ENCODE data around the gene TM6SF1. TPM values are rescaled to one million over a fixed set of nuclear protein-coding genes. Genes with fewer than 3 reads are reported as not detected.
A peak's percentile ranks its signal among the peaks of the same experiment; 100 is the strongest.
"Not testable (repeated sequence)": the region's sequence is repeated elsewhere in the genome, so short reads cannot be mapped to it uniquely, and the experiment has no call there.

Gene TM6SF1
- total RNA-seq, 2 experiments from 2014 or later: not detected

- no peak overlapping the region for H3K4me3 ChIP-seq (ENCODE audit: low read length)
- no peaks in the 10 kb centered on the region for H3K4me1 ChIP-seq (ENCODE audit: insufficient read depth, low read length)
- H3K9me3 Mint-ChIP-seq: no peaks in the 10 kb centered on the region
- DNase-seq (no peak), ATAC-seq (ENCODE audit: poor library complexity) (no peak)
- TF ChIP-seq CTCF (IDR thresholded peaks at IDR 0.05): no peak
- no peaks in the 10 kb centered on the region for H3K36me3 Mint-ChIP-seq (ENCODE audit: low read depth)
- H3K9me3 ChIP-seq (ENCODE audit: control insufficient read depth in 1 of 2, insufficient read depth in 1 of 2, low read length in 2 of 2): no peaks in the 10 kb centered on the region
- H3K27ac ChIP-seq (ENCODE audit: low read depth in 1 of 2, low read length in 2 of 2): no peak overlapping the region
- peaks cover 7% of the 10 kb centered on the region for H3K27me3 Mint-ChIP-seq
- POLR2A ChIA-PET: no interaction called here
- CTCF ChIA-PET: no interaction called here
- no peaks in the 10 kb centered on the region for H3K36me3 ChIP-seq (ENCODE audit: insufficient read depth, low read length)
- no peaks in the 10 kb centered on the region for H3K4me1 Mint-ChIP-seq (ENCODE audit: low read depth)
- intact Hi-C loops (cut with DNase I, micrococcal nuclease): no loop called here
- peaks cover 0 to 3% of the 10 kb centered on the region in 2 experiments for H3K27me3 ChIP-seq (ENCODE audit: control insufficient read depth in 1 of 2, insufficient read depth in 2 of 2, low read length in 2 of 2)
- H3K27ac Mint-ChIP-seq: no peak overlapping the region
- no peak overlapping the region for H3K4me3 Mint-ChIP-seq
Measured at GRCh38 chr15:83088876-83089275, 18.6 kb upstream of the TM6SF1 start.

GRCh38 chr15:83090465-83090864 lies 17.0 kb upstream of the TM6SF1 start:
- no peaks in the 10 kb centered on the region for H3K9me3 ChIP-seq (ENCODE audit: control insufficient read depth in 1 of 2, insufficient read depth in 1 of 2, low read length in 2 of 2)
- no peak overlapping the region for H3K4me3 ChIP-seq (ENCODE audit: low read length)
- H3K27ac Mint-ChIP-seq: no peak overlapping the region
- H3K27ac ChIP-seq (ENCODE audit: low read depth in 1 of 2, low read length in 2 of 2): no peak overlapping the region
- intact Hi-C loops (cut with DNase I, micrococcal nuclease): no loop called here
- H3K27me3 ChIP-seq (ENCODE audit: control insufficient read depth in 1 of 2, insufficient read depth in 2 of 2, low read length in 2 of 2): no peaks in the 10 kb centered on the region
- no peaks in the 10 kb centered on the region for H3K36me3 ChIP-seq (ENCODE audit: insufficient read depth, low read length)
- no peaks in the 10 kb centered on the region for H3K4me1 Mint-ChIP-seq (ENCODE audit: low read depth)
- TF ChIP-seq CTCF (IDR thresholded peaks at IDR 0.05): no peak
- no peaks in the 10 kb centered on the region for H3K4me1 ChIP-seq (ENCODE audit: insufficient read depth, low read length)
- ChIA-PET CTCF (no interaction called here), POLR2A (no interaction called here)
- no peak for ATAC-seq (ENCODE audit: poor library complexity)
- no peaks in the 10 kb centered on the region for H3K36me3 Mint-ChIP-seq (ENCODE audit: low read depth)
- H3K27me3 Mint-ChIP-seq: peaks cover 4% of the 10 kb centered on the region
- H3K9me3 Mint-ChIP-seq: no peaks in the 10 kb centered on the region
- no peak for DNase-seq
- no peak overlapping the region for H3K4me3 Mint-ChIP-seq

- CTCF ChIA-PET; H3K36me3 Mint-ChIP-seq (ENCODE audit: low read depth); H3K9me3 Mint-ChIP-seq; intact Hi-C loops (cut with DNase I, micrococcal nuclease); H3K36me3 ChIP-seq (ENCODE audit: insufficient read depth, low read length); H3K4me3 ChIP-seq (ENCODE audit: low read length); H3K27ac Mint-ChIP-seq; POLR2A ChIA-PET; H3K4me1 Mint-ChIP-seq (ENCODE audit: low read depth); H3K4me1 ChIP-seq (ENCODE audit: insufficient read depth, low read length); DNase-seq; ATAC-seq (ENCODE audit: poor library complexity); H3K27me3 Mint-ChIP-seq; H3K9me3 ChIP-seq (ENCODE audit: control insufficient read depth in 1 of 2, insufficient read depth in 1 of 2, low read length in 2 of 2); H3K27me3 ChIP-seq (ENCODE audit: control insufficient read depth in 1 of 2, insufficient read depth in 2 of 2, low read length in 2 of 2); H3K27ac ChIP-seq (ENCODE audit: low read depth in 1 of 2, low read length in 2 of 2); H3K4me3 Mint-ChIP-seq: not testable (repeated sequence)
Measured at GRCh38 chr15:83091965-83092308, 15.5 kb upstream of the TM6SF1 start.

GRCh38 chr15:83092309-83092976 lies 15.0 kb upstream of the TM6SF1 start:
- Histone ChIP-seq H3K4me1 (ENCODE audit: insufficient read depth, low read length) (no peaks in the 10 kb centered on the region), H3K9me3 (ENCODE audit: control insufficient read depth in 1 of 2, insufficient read depth in 1 of 2, low read length in 2 of 2) (no peaks in the 10 kb centered on the region), H3K27me3 (ENCODE audit: control insufficient read depth in 1 of 2, insufficient read depth in 2 of 2, low read length in 2 of 2) (no peaks in the 10 kb centered on the region), H3K4me3 (ENCODE audit: low read length) (no peak overlapping the region), H3K27ac (ENCODE audit: low read depth in 1 of 2, low read length in 2 of 2) (no peak overlapping the region), H3K36me3 (ENCODE audit: insufficient read depth, low read length) (no peaks in the 10 kb centered on the region)
- no peaks in the 10 kb centered on the region for H3K9me3 Mint-ChIP-seq
- H3K27me3 Mint-ChIP-seq: peaks cover 13% of the 10 kb centered on the region
- no peak for TF ChIP-seq CTCF (IDR thresholded peaks at IDR 0.05)
- CTCF ChIA-PET: no interaction called here
- no peaks in the 10 kb centered on the region for H3K4me1 Mint-ChIP-seq (ENCODE audit: low read depth)
- no peak overlapping the region for H3K4me3 Mint-ChIP-seq
- no peak for ATAC-seq (ENCODE audit: poor library complexity)
- H3K27ac Mint-ChIP-seq: no peak overlapping the region
- no peaks in the 10 kb centered on the region for H3K36me3 Mint-ChIP-seq (ENCODE audit: low read depth)
- POLR2A ChIA-PET: no interaction called here
- intact Hi-C loops (cut with DNase I, micrococcal nuclease): no loop called here
- DNase-seq: peak in 3 of 14 experiments; percentile 15 to 42 (median 40)

Data from CD4-positive, alpha-beta T cell (primary cell).